GM18520 (cell line): Measurements from ENCODE around the gene TUBA3E.
"Not testable (repeated sequence)": the region's sequence is repeated elsewhere in the genome, so short reads cannot be mapped to it uniquely, and the experiment has no call there.

Source experiments
- ATAC-seq: cut with Tn5 transposase; IDR thresholded peaks from one replicate; pipeline ENCODE4 v1.9.1; 2021; ENCODE audit not compliant: unreplicated experiment

The TUBA3E gene

GRCh38 chr2:130198343-130198742, at the start of gene TUBA3E:
Gene TUBA3E (minus strand): TSS chr2:130198439. CDS start chr2:130198360, 79 bp downstream.
- ATAC-seq, result no peak

GRCh38 chr2:130246430-130246829, 48.2 kb upstream of the TUBA3E start:
- ATAC-seq, result no peak

- ATAC-seq, result no peak
These were observed 47.7 kb upstream of the TUBA3E start for GRCh38 chr2:130245976-130246375.

- ATAC-seq, result no peak
These were observed 45.1 kb upstream of the TUBA3E start for GRCh38 chr2:130243359-130243758.

GRCh38 chr2:130241041-130241707, 42.9 kb upstream of the TUBA3E start:
- ATAC-seq, result no peak

- ATAC-seq, result not testable (repeated sequence)
These were observed 41.3 kb upstream of the TUBA3E start for GRCh38 chr2:130239581-130239980.

GRCh38 chr2:130233066-130233465, 34.8 kb upstream of the TUBA3E start:
- not testable (repeated sequence) for ATAC-seq

GRCh38 chr2:130231656-130232055, 33.4 kb upstream of the TUBA3E start:
- ATAC-seq, result no peak

GRCh38 chr2:130230907-130231306, 32.7 kb upstream of the TUBA3E start:
- ATAC-seq, result not testable (repeated sequence)

- not testable (repeated sequence) for ATAC-seq
These were observed 32.1 kb upstream of the TUBA3E start for GRCh38 chr2:130230376-130230775.

GRCh38 chr2:130229161-130229510, 30.9 kb upstream of the TUBA3E start:
- ATAC-seq, result not testable (repeated sequence)

GRCh38 chr2:130228467-130229160, 30.4 kb upstream of the TUBA3E start:
- ATAC-seq, result not testable (repeated sequence)

GRCh38 chr2:130228005-130228404, 29.8 kb upstream of the TUBA3E start:
- not testable (repeated sequence) for ATAC-seq

- ATAC-seq, result peak; percentile 92
These were observed 24.3 kb upstream of the TUBA3E start for GRCh38 chr2:130222523-130222922.

- not testable (repeated sequence) for ATAC-seq
These were observed 22.3 kb upstream of the TUBA3E start for GRCh38 chr2:130220505-130220904.

GRCh38 chr2:130219147-130219546, 20.9 kb upstream of the TUBA3E start:
- ATAC-seq, result not testable (repeated sequence)

GRCh38 chr2:130207051-130207450, 8.8 kb upstream of the TUBA3E start:
- ATAC-seq, result not testable (repeated sequence)

GRCh38 chr2:130203150-130203549, 4.9 kb upstream of the TUBA3E start:
- ATAC-seq, result not testable (repeated sequence)

GRCh38 chr2:130202518-130202917, 4.3 kb upstream of the TUBA3E start:
- not testable (repeated sequence) for ATAC-seq

- ATAC-seq, result not testable (repeated sequence)
These were observed 2.2 kb downstream of the TUBA3E start for GRCh38 chr2:130196052-130196451.

- ATAC-seq, result not testable (repeated sequence)
These were observed 3.1 kb downstream of the TUBA3E start for GRCh38 chr2:130195089-130195635.

GRCh38 chr2:130193824-130194223, 4.4 kb downstream of the TUBA3E start:
- ATAC-seq, result not testable (repeated sequence)
